KOPT-K1 (cell line): Measurements from ENCODE around the gene GDF3.
"Not testable (repeated sequence)": the region's sequence is repeated elsewhere in the genome, so short reads cannot be mapped to it uniquely, and the experiment has no call there.

ENCODE experiments used
- H3K27ac ChIP-seq: fragments of 200-600 bp; sonication (generic); 2 replicates; pipeline ENCODE4 v1.5.1; 2016; ENCODE audit warnings: antibody characterized with exemption, mild to moderate bottlenecking, low read depth, low read length; ENCODE audit not compliant: poor library complexity, severe bottlenecking
- H3K36me3 ChIP-seq: fragments of 200-600 bp; sonication (generic); 2 replicates; pipeline ENCODE4 v1.5.1; 2017; ENCODE audit warnings: antibody characterized with exemption, mild to moderate bottlenecking, low read length, moderate library complexity; ENCODE audit not compliant: insufficient read depth
- H3K9me3 ChIP-seq: fragments of 200-600 bp; sonication (generic); 2 replicates; pipeline ENCODE4 v1.5.1; 2017; ENCODE audit warnings: antibody characterized with exemption, low read length, mild to moderate bottlenecking; ENCODE audit not compliant: insufficient read depth, poor library complexity, severe bottlenecking

The GDF3 gene

DNA sequence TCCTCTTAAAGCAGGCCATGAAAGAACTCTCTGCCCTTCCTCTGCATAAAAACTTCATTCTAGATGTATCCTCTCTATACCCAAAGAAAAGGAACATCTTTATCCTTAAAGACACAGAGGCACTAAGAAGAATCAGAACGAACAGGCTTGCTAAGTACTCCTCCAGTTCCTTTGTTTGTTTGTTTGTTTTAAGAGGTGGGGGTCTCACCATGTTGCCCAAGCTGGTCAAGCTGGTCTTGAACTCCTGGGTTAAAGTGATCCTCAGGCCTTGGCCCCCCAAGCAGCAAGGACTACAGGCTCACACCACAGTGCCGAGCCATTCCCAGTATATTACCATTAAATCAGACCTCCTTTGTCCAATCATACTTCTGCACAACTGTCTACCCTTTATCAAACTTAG, 14.0 kb downstream of the GDF3 start:
- Histone ChIP-seq H3K27ac (no peak overlapping the region), H3K36me3 (no peaks in the 10 kb centered on the region), H3K9me3 (no peaks in the 10 kb centered on the region)

DNA sequence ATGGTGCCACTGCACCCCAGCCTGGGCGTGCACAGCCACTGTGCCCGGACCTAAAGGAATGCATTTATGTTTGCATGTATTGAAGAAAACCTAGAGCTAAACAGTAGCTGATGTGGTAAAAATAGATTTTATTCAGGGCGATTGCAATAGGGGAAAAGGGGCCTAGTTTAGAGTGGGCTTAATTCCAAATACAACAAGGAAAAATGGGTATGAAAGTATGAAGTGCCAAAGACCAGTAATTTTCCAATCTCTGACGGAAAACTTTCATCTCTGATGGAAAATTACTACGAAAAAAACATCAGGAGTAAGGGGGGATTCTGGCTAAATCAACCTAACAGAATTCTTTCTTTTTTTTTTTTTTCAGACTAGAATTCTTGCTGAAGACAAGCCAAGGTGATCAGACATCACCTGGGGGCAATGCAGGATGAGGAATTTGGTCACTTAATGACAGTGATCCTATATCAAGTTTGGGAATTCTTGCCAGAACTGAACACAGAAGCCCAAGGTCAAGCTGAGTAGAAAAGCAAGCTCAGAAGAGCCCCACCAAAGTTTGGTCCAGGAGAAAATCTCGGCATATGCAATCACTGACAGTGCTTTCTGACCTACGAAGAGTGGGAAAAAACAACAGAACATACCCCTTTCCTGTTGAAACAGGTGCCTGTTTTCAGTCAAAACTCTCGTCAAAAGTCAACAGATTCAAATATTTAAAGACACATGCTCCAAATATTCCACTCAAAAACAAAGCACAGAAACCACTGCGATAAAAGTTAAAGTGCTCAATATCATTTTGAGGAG, 16.1 kb downstream of the GDF3 start:
- H3K36me3 ChIP-seq = no peaks in the 10 kb centered on the region
- H3K9me3 ChIP-seq = no peaks in the 10 kb centered on the region
- no peak overlapping the region for H3K27ac ChIP-seq

DNA sequence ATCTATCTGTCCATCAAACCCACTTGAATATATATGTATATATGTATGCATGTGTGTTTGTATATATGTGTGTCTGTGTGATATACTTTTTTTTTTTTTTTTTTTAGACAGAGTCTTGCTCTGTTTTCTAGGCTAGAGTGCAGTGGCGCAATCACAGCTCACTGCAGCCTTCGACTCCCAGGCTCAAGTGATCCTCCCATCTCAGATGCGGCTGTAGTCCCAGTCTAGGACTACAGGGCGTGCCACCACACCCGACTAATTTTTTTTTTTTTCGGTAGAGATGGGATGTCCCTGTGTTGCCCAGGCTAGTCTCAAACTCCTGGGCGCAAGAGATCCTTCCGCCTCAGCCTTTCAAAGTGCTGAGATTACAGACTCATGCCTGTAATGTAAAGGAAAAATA, 16.8 kb downstream of the GDF3 start:
- Histone ChIP-seq H3K9me3 (no peaks in the 10 kb centered on the region), H3K27ac (no peak overlapping the region), H3K36me3 (no peaks in the 10 kb centered on the region)

DNA sequence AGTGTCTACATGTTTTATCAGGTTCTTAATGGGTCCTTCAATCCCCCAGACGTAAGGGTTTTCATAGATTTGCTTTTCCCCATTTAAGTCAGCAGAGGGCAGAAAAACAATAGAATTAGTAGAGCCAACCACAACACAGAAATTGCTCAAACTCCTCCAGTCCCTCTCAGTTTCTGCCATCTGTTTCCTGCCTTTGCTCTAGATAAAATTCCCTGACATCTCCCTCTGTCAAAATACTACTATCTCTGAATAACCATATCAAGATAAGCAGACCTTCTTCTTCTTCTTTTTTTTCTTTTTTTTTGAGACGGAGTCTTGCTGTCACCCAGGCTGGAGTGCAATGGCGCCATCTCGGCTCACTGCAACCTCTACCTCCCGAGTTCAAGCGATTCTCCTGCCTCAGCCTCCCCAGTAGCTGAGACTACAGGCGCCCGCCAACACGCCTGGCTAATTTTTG, 18.1 kb downstream of the GDF3 start:
- H3K36me3 ChIP-seq, H3K27ac ChIP-seq, H3K9me3 ChIP-seq: not testable (repeated sequence)

DNA sequence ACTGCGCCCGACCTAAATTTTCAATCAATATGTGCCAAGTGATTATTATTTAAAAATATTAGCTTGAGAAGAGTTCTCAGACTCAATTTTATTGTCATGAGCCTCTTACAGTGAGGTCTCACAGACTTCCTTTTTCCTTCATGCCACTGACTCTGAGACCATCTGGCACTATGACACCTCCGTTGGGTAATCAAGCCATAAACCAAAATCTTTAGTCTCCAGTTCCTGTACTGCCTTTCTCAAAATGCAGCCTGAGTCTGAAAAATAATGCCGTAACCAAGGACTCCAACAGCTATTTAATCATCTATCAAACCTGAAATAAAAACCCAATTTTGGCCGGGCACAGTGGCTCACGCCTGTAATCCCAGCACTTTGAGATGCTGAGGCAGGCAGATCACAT, 20.1 kb downstream of the GDF3 start:
- not testable (repeated sequence) for H3K27ac ChIP-seq, H3K36me3 ChIP-seq, H3K9me3 ChIP-seq

DNA sequence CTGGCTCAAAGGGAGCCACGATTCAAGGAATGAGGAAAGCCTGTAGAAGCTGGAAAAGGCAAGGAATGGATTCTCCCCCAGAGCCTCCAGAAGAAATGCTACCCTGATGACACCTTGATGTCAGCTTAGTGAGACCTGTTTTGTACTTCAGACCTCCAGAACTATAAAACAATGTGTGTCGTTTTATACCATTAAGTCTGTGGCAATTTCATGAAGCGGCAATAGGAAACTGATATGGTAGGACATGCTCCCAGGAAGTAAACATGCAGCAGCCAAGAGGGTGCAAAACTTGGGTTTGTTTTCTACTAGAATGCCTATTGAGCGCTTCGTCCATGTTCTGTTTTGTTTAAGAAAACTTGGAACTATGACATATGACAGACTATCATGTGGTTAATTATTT, 27.4 kb downstream of the GDF3 start:
- Histone ChIP-seq H3K27ac (no peak overlapping the region), H3K36me3 (no peaks in the 10 kb centered on the region), H3K9me3 (no peaks in the 10 kb centered on the region)

DNA sequence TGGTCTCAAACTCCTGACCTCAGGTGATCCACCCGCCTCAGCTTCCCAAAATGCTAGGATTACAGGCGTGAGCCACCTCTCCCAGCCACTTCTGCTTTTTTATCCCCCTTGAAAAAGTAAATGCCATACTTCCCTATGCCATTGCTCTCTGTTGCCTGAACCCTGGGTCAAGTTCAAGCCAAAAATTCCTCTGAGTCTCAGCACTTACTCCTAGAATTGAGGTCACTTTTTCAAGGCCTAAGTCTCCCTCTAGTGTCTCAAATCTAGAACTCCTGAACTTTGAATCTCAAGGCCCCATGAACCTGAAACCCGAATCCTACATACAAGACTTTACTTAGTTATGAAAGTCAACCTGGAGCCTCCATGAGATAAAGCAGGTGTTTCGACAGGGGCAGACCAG, 28.4 kb downstream of the GDF3 start:
- H3K27ac ChIP-seq = no peak overlapping the region
- no peaks in the 10 kb centered on the region for H3K36me3 ChIP-seq
- no peaks in the 10 kb centered on the region for H3K9me3 ChIP-seq

DNA sequence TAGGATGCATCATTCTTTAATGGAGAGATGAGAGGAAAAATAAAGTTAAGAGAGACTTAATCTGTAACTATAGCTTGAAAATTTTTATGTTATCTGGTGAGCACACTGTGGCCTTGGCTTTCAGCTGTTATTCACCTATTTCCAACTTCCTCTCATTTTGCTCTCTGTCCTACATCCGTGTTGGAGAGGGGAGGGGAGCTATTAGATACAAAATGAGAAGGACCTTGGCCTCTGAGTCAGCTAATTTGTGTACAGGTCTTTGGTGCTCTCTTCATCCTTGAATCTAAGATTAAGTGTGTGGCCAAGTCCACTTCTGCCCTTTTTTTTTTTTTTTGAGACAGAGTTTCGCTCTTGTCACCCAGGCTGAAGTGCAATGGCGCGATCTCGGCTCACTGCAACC, 29.0 kb downstream of the GDF3 start:
- no peaks in the 10 kb centered on the region for H3K36me3 ChIP-seq
- no peaks in the 10 kb centered on the region for H3K9me3 ChIP-seq

DNA sequence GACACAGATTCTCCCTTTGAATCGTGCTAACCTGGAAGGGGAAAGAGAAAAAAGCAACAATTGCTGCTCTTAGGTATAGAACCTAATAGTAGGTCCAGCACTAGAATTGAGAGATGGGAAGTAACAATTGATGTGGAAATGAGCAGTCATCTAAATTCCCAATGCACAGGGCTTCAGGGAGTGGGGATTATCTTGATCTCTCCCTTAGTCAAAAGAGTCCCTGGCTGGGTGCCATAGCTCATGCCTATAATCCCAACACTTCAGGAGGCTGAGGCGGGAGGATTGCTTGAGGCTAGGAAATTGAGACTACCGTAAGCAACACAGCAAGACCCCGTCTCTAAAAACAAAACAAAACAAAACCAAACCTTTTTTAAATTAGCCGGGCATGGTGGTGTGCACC, 33.8 kb downstream of the GDF3 start:
- Histone ChIP-seq H3K36me3 (no peaks in the 10 kb centered on the region), H3K27ac (no peak overlapping the region), H3K9me3 (no peaks in the 10 kb centered on the region)

More for the DNA sequence above, 29.0 kb downstream of the GDF3 start:
- no peak overlapping the region for H3K27ac ChIP-seq

DNA sequence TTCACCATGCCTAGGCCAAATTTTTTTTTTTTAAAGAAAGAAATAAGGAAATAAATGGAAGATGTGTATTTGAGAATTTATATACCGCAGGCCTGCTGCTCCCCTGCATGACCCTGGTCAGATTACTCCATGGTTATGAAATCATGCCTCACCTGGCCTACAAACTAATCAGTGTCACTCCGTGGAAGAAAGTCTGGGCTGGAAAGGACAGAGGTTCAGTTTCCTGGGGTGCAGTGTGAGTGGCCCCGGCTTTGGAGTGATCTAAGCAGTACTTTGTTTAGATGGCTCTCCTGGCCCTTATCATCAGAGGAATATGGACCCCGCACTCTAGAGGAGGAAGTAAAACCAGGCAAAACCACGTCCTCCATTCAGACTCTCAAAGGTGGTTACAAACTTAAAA, 39.5 kb downstream of the GDF3 start:
- no peak overlapping the region for H3K27ac ChIP-seq
- no peaks in the 10 kb centered on the region for H3K9me3 ChIP-seq
- no peaks in the 10 kb centered on the region for H3K36me3 ChIP-seq

DNA sequence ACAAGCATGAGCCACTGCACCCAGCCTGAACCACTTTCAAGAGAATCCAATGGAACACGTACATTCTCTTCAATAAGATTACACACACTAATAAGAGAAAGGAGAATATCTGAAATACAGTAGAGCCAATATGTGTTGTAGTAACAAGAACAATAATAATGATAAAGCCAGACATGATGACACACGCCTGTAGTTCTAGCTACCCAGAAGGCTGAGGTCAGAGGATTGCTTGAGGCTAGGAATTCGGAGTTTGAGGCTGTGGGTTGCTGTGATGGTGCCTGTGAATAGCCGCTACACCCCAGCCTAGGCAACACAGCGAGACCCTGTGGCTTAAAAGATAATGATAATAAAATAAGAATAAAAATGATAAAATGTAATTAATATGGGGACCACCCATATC, 45.5 kb downstream of the GDF3 start:
- H3K9me3 ChIP-seq = no peaks in the 10 kb centered on the region
- H3K27ac ChIP-seq = no peak overlapping the region
- no peaks in the 10 kb centered on the region for H3K36me3 ChIP-seq

DNA sequence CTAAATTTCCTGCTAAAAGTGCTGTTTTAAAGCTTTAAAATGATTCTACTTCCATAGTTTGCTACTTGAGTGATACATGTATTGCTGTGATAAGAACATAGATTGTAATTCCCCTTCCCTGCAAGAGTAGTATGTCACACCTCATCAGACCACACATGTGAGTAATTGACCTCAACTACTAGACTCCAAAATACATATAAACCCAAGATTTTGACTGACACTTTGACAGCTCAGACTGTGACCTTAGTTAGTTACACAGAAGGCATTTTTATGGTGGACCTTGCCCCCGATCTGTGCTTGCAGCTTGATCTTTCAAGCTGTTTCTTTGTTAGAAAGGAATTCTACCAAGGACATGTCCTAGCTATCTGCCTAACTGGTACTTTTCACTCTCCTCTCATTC, 48.5 kb downstream of the GDF3 start:
- Histone ChIP-seq H3K27ac (no peak overlapping the region), H3K9me3 (no peaks in the 10 kb centered on the region), H3K36me3 (no peaks in the 10 kb centered on the region)

DNA sequence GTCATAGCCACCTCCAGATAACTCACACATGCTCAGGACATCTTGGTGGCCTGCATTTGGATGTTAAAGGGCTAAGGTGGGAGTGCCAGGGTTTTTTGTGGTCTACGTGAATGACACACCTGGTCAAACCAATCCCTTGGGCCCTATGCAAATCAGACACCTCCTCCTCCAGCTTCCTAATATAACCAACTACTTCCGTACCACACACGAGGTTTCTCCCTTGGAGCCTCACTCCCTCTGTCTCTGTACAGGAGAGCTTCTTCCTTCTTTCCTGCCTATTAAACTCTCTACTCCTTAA, 49.4 kb downstream of the GDF3 start:
- Histone ChIP-seq H3K9me3 (no peaks in the 10 kb centered on the region), H3K27ac (no peak overlapping the region), H3K36me3 (no peaks in the 10 kb centered on the region)

DNA sequence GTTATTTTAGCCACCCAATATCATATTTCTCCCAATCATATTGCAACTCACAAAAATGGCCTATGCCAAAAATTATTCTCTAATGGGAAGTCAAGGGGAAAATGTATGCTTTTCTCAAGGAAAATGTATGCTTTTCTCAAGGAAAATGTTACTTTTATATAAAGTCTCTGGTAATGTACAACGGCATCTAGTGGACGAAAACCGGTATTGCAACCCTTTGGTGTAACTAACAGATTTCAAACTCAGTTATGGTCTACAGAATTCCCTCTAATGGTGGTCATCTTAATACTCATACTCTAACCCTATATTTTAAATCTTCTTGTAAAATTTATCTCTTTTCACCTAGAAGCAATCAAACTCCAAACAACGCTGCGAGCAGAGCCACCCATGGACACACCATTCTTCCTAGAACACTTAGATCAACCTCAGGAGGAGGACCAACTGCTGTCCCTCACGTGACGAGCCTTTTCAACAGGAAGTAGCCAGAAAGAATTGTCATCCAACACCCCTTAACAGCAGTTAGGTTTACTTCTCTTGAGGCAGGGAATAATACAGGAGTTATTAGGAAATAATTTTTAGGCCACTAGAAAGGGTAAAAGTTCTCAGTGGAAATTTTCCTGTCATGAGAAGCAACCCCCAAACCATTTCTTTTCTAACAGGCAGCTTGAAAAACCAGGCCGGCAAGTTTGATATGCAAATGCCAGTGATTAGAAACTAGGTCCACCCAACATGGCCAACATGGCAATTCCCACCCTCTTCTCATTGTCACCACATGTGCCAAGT, 50.0 kb downstream of the GDF3 start:
- no peaks in the 10 kb centered on the region for H3K9me3 ChIP-seq
- no peak overlapping the region for H3K27ac ChIP-seq

DNA sequence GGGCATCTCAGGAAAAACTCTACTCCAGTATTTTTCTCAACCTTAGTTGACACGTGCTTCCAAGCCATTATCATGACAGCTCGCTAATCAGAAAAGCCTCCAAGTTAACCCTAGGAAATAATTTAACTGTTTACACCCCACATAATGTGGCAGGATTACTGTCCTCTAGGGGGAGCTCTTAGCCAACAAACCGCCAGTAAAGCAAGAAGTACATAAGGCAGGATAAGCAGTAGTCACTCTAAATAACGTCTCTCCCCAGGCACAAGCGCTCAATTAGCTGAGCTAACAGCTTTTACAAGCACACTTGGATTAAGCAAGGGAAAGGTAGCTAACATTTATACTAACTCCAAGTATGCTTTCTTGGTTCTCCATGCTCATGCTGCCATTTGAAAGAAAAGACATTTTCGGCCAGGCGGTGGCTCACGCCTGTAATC, 52.7 kb downstream of the GDF3 start:
- Histone ChIP-seq H3K9me3 (no peaks in the 10 kb centered on the region), H3K36me3 (no peaks in the 10 kb centered on the region), H3K27ac (no peak overlapping the region)

More for the DNA sequence above, 50.0 kb downstream of the GDF3 start:
- no peaks in the 10 kb centered on the region for H3K36me3 ChIP-seq

DNA sequence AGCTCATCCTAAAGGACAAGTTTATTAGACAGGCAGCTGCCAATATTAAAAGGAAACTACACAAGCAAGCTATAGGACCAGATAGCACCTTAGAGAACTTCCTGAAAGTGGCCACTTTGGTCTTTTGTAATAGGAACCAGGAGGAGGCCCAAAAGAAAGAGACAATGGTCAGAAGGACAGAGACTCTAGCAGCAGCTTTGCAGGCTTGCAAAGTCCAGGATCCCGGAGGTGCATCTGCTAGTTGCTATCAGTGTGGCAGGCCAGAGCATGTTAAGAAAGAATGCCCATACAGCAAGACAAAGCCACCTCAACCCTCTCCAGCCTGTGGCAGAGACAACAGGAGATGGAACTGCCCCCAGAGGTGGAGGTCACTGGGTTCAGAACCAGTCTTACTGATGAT, 53.3 kb downstream of the GDF3 start:
- H3K27ac ChIP-seq = no peak overlapping the region
- no peaks in the 10 kb centered on the region for H3K9me3 ChIP-seq
- H3K36me3 ChIP-seq = no peaks in the 10 kb centered on the region
